Breast epithelium (tissue), 3 donors: ENCODE measurements around the gene ARPC5L.

Experiments
- POLR2A ChIP-seq: fragments of 450-650 bp; IDR thresholded peaks from one replicate; pipeline ENCODE4 v1.6.1; 2016; ENCODE audit warnings: antibody characterized with exemption, mild to moderate bottlenecking, moderate library complexity
- TF ChIP-seq, protein P1 (sequence below), 3 donors: fragments of 450-650 bp; IDR thresholded peaks; one replicate each; pipeline ENCODE4 v1.5.1; 2016 to 2017; ENCODE audit warnings: antibody characterized with exemption in 3 of 3, mild to moderate bottlenecking in 3 of 3, moderate library complexity in 3 of 3

GRCh38 chr9:124839612-124840299, 22.2 kb upstream of the ARPC5L start:
- TF ChIP-seq, protein P1, sequence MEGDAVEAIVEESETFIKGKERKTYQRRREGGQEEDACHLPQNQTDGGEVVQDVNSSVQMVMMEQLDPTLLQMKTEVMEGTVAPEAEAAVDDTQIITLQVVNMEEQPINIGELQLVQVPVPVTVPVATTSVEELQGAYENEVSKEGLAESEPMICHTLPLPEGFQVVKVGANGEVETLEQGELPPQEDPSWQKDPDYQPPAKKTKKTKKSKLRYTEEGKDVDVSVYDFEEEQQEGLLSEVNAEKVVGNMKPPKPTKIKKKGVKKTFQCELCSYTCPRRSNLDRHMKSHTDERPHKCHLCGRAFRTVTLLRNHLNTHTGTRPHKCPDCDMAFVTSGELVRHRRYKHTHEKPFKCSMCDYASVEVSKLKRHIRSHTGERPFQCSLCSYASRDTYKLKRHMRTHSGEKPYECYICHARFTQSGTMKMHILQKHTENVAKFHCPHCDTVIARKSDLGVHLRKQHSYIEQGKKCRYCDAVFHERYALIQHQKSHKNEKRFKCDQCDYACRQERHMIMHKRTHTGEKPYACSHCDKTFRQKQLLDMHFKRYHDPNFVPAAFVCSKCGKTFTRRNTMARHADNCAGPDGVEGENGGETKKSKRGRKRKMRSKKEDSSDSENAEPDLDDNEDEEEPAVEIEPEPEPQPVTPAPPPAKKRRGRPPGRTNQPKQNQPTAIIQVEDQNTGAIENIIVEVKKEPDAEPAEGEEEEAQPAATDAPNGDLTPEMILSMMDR (IDR thresholded peaks at IDR 0.05) = peak in 1 of 3 donors; percentile 34
- TF ChIP-seq POLR2A = no peak
